MM.1S (cell line): ENCODE data around the gene SETBP1.

ENCODE experiments used
- EZH2 ChIP-seq: fragments of 300-600 bp; sonication (generic); optimal IDR thresholded peaks from 2 replicates; pipeline ENCODE3; 2017; ENCODE audit warnings: low read depth, mild to moderate bottlenecking, antibody characterized with exemption, low read length, mixed read lengths
- TF ChIP-seq, protein P1 (sequence below): fragments of 300-600 bp; sonication (generic); IDR thresholded peaks from 2 replicates; pipeline ENCODE4 v1.5.1; 2016; ENCODE audit warnings: antibody characterized with exemption, low read length, mixed read lengths

DNA sequence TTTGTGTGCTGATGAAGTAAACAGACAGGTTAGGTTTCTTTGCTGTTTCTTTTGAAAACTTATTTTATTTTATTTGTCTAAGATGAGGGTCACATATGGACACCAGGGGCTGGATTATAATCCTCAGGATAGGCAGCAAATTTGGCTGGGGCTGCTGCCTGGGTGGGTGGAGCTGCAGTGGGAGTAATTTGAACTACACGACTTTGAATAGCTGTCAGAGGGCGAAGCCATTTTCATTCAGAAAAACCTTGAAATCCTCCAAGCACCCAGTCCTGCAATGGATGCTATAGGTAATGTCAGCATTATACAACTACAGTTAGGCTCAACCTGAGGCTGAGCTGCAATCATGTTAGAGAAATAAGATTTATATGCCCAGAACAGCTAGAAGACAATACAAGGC is 16.6 kb downstream of the SETBP1 start:
- TF ChIP-seq, protein P1, sequence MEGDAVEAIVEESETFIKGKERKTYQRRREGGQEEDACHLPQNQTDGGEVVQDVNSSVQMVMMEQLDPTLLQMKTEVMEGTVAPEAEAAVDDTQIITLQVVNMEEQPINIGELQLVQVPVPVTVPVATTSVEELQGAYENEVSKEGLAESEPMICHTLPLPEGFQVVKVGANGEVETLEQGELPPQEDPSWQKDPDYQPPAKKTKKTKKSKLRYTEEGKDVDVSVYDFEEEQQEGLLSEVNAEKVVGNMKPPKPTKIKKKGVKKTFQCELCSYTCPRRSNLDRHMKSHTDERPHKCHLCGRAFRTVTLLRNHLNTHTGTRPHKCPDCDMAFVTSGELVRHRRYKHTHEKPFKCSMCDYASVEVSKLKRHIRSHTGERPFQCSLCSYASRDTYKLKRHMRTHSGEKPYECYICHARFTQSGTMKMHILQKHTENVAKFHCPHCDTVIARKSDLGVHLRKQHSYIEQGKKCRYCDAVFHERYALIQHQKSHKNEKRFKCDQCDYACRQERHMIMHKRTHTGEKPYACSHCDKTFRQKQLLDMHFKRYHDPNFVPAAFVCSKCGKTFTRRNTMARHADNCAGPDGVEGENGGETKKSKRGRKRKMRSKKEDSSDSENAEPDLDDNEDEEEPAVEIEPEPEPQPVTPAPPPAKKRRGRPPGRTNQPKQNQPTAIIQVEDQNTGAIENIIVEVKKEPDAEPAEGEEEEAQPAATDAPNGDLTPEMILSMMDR: no peak
- TF ChIP-seq EZH2: no peak
